NCI-H1048 (cell line): ENCODE results near the gene MAIP1.
"Not testable (repeated sequence)": the region's sequence is repeated elsewhere in the genome, so short reads cannot be mapped to it uniquely, and the experiment has no call there.

Experiments used
- DNase-seq: peaks from one replicate; lab custom pipeline; 2025; lab: John Stamatoyannopoulos, UW

The MAIP1 gene, protein sequence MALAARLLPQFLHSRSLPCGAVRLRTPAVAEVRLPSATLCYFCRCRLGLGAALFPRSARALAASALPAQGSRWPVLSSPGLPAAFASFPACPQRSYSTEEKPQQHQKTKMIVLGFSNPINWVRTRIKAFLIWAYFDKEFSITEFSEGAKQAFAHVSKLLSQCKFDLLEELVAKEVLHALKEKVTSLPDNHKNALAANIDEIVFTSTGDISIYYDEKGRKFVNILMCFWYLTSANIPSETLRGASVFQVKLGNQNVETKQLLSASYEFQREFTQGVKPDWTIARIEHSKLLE

GRCh38 chr2:199955339-199956061 is at the start of gene MAIP1, which contains the start of gene TYW5:
Gene MAIP1 (plus strand): TSS chr2:199955582. CDS start chr2:199955799, 217 bp downstream.
Gene TYW5 (minus strand): TSS chr2:199955491. CDS start chr2:199955470, 21 bp downstream.
- peak; percentile 41 for DNase-seq

DNA sequence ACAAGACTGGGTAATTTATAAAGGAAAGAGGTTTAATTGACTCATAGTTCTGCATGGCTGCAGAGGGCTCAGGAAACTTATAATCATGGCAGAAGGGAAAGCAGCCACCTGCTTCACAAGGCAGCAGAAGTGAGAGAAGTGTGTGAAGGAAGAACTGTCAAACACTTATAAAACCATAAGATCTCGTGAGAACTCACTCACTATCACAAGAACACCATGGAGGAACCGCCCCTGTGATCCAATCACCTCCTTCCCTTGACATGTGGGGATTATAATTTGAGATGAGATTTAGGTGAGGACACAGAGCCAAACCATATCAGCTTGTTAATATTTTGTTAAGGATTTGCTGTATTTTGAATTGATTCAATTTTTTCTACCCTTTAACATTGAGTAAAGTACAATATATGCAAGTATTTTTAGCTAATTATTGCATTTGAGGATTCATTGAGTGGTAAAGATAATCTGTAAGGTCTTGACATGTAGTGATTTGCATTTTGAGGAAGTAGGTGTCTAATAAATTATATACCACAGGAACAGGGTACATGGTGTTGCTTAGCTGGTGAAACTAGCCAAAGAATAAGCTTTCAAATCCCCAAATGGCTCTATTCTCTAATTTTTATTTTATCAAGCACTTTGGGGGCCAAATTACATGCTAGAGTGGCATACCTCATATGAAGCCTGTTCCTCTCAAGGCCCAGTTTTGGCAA is 48.2 kb upstream of the MAIP1 start:
- no peak for DNase-seq

DNA sequence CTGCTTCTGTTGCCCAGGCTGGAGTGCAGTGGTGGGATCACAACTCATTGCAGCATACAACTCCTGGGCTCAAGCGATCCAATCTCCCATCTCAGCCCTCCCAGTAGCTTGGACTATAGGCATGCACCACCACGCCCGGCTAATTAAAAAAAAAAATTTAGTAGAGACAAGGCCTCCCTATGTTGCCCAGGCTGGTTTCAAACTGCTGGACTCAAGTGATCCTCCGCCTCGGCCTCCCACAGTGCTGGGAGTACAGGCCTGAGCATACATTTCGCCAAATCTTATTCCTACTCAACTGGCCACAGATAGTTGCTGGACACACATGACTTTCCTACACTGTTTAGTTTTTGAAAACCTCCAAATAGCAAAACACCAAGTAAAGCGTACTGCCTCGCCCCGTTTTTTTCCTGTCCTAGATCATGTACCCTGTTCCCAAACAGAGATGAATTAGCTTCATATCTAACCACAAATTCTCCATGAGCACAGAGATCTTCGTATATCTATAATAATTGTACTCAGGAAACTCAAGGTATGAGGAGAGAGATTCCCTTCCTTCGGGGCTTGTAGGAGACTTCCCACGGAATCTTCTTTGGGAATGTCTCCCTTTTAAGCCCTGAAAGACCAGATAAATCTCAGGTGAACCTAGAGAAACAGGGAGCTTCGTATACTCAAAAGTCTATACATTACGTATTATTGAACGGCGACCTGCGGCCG is 44.9 kb upstream of the MAIP1 start:
- no peak for DNase-seq

DNA sequence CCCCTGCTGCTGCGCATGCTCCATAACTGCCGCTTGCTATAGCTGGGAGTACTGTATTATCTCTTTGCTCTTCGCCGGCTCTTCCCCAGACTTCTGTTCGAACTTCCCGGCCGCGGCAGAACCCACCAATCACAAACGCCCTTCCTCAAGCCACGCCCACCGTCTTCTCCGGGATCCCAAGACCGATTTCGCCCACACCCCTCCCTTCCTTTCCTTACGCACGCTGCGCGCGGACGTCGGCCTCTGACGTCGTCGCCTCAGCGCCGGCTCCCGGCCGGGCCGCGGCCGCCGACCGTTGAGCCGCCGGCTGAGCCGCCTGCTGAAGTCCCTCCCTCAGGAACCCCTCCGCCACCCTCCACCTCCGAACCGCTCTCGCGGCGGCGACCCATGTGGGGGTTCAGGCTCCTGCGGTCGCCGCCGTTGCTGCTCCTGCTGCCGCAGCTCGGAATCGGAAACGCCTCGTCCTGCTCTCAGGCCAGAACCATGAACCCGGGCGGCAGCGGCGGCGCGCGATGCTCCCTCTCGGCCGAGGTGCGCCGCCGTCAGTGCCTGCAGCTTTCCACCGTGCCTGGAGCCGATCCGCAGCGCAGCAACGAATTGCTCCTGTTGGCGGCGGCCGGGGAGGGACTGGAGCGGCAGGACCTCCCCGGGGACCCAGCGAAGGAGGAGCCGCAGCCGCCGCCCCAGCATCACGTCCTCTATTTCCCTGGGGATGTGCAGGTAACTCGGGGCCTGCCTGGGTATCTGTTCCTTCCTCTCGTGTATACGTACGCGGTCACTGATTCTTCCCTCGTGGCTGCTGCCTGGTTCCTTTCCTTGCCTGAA is 44.1 kb upstream of the MAIP1 start, which contains the start of gene C2orf69:
Gene C2orf69, plus strand, starts transcription at position 242 of the 825 bp plus-strand sequence. Its CDS starts 146 bp downstream, at position 388.
- DNase-seq, result peak; percentile 94

DNA sequence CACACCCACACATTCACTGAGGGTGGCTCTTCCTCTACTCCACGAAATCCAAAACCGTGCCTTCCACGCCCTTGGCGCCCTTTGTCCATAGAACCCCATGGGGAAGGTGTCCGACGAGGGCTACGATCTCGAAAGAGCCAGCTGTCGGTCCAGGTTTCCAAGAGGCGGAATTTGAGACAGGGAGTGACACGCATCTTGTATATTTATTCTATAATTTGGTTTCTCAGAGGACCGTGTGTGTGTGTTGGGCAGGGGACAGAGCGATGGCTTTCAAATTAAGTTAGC is 43.6 kb upstream of the MAIP1 start:
- no peak for DNase-seq

DNA sequence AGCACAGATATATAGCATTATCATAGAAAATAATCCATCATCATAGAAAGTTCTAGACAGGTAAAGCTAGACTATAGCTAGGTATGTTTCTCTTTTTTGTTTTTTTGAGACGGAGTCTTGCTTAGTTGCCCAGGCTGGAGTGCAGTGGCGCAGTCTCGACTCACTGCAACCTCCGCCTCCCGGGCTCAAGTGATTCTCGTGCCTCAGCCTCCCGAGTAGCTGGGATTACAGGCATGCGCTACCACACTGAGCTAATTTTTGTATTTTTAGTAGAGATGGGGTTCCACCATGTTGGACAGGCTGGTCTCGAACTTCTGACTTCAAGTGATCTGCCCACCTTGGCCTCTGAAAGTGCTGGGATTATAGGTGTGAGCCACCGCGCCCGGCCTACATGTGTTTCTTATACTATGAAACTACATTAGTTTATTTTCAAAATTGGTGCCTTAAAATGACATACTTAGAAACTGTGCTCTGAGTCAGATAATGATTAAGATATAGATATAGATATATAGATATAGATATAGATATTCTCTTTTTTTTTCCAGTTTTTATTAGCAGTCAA is 42.7 kb upstream of the MAIP1 start:
- not testable (repeated sequence) for DNase-seq

- no peak for DNase-seq
These were observed 40.9 kb upstream of the MAIP1 start for GRCh38 chr2:199914372-199914958.

- no peak for DNase-seq
These were observed 38.4 kb upstream of the MAIP1 start for GRCh38 chr2:199916980-199917379.

- no peak for DNase-seq
These were observed 32.5 kb upstream of the MAIP1 start for GRCh38 chr2:199922856-199923255.

DNA sequence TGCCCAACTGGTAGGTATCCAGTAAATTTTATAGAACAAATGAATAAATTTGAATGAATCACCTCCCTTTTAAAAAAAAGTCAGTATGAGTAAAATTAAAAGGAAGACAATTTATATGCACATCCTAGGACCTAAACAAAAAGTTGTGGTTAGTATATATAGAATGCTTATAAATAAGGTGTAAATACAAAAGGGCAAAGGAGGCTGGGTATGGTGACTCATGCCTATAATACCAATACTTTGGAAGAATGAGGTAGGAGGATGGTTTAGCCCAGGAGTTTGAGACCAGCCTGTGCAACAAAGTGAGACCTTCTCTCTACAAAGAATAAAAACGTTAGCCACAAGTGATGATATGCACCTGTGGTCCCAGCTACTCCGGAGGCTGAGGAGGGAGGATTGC is 31.5 kb upstream of the MAIP1 start:
- DNase-seq, result no peak

DNA sequence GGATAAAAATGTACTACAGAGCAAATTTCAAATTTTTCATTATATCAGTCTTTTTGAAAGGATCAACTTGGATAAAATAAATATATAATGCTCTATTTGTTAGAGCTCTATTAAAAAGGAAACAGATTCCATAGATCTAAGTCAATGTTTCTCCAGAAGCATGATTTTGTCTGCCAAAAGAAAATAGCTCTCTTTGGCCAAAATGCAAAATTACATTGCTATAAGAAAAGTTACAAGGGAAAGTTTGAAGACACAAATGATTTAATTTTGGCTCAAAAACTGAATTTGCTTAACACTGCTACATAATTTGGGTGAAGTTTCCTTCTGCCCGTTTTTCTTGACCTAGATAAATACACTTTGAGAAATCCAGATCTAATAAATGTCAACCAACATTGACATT is 28.6 kb upstream of the MAIP1 start:
- no peak for DNase-seq

GRCh38 chr2:199928226-199928625 is 27.2 kb upstream of the MAIP1 start:
- no peak for DNase-seq

DNA sequence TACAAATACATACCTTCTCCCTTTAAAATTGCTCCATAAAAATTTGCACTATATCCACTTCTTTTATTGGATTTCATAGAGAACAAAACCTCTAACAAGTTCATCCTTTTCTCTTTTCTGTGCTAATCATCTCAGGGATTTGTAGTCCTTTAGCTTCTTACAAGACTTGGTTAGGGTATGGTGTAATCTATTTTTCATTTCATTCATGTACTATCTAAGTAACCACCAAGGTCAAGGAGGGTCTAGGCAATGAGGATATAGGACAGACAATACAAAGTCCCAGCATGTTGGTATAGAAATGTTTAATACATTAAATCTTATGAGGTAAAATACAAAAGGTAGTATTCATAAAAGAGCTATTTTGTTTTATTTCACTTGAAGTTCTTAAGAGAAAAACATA is 26.8 kb upstream of the MAIP1 start:
- no peak for DNase-seq

DNA sequence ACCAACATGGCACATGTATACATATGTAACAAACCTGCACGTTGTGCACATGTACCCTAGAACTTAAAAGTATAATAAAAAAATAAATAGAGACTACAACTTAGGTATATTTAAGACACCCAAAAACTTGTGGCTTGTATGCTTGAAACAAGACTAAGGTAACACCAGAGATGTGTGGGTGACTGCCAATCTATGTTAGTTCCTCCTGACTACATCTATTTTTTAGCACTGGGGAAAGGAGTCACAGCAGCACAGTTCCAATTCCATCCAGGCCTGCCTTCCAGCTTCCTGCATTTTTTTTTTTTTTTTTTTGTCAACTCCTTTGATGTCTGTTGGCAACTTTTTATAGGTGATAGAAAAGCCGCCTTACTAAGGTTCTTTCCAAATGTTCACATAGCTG is 26.1 kb upstream of the MAIP1 start:
- no peak for DNase-seq

GRCh38 chr2:199932312-199932855 is 23.0 kb upstream of the MAIP1 start:
- DNase-seq, result no peak

GRCh38 chr2:199933466-199933865 is 21.9 kb upstream of the MAIP1 start:
- DNase-seq, result no peak

DNA sequence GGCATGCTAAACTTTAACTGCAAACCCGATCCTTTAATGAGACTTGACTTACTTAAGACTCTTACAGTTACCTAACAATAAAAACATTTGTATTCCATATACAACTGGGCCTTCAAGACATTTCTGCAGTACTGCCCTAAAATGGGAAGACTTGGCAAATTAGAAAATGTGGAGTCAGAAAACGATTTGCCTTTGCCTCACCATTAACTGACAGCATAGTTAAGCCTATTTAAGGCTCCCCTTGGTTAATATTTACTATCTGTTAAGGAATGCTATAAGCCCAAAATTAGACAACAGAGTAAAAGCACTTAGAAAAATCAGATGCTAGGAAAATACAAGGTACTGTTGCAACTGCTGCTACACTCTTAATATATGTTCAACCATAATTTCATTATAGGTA is 18.8 kb upstream of the MAIP1 start:
- no peak for DNase-seq

DNA sequence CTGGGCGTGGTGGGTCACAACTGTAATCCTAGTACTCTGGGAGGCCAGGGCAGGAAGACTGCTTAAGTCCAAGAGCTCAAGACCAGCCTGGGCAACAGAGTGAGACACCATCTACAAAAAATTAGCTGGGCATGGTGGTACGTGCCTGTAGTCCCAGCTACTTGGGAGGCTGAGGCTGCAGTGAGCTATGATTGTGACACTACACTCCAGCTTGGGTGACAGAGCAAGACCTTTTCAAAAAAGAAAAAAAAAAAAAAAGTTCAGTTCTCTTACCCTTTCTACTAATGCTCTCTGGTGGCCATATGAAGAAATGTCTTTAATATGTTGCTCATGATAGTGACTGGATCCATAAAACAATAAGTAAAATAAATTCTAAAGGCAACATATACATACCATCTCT is 15.0 kb upstream of the MAIP1 start:
- no peak for DNase-seq

GRCh38 chr2:199943373-199943772 is 12.0 kb upstream of the MAIP1 start:
- DNase-seq, result no peak

DNA sequence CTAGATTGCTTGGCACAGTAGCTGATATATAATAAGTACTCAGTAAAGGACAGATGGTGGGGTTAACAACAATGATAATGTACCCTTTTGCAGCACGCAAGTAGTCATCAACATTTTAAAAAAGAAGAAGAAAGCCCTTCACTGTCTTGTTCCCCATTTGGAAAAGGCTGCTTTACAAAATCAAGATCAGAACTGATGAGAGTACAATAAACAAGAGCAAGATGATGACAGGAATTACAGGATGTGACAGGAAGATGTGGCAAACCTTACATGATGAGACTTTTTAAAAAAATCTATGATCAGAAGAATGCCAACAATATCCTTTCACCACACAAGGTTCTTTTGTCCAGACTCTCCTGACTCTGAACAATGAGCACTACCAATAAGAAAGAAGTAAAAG is 9.2 kb upstream of the MAIP1 start:
- DNase-seq, result no peak
